K562 (cell line): ENCODE measurements around the gene GYS1. TPM values are rescaled to one million over a fixed set of nuclear protein-coding genes. Genes with fewer than 3 reads are reported as not detected.

ENCODE experiments used
- ATAC-seq: fragments of 200-7000 bp; cut with Tn5 transposase; 3 replicates; pipeline ENCODE4 v1.9.1; 2020; ENCODE audit warnings: moderate library complexity
- BruUV-seq: library from RNA; stranded (reverse); fragments of 400-500 nt; replicated peaks from 2 replicates; lab custom pipeline; 2021; lab: Mats Ljungman, UMichigan
- CTCF ChIA-PET: fragments of 300-600 bp; formaldehyde crosslinking; extraction: SDS; loops from one replicate; lab custom pipeline; 2021; ENCODE audit warnings: low intra/inter-chr PET ratio; lab: Yijun Ruan, JAX
- POLR2A ChIA-PET: fragments of 300-600, 350-650 bp; sonication (Branson Sonifier 250); formaldehyde crosslinking; extraction: SDS; loops from one replicate; lab custom pipeline; 2021; ENCODE audit warnings: antibody characterized with exemption, inconsistent platforms; lab: Yijun Ruan, JAX
- DNase-seq, 4 experiments: peaks; one replicate each; pipeline versions ENCODE4 v3.0.0 to v3.0.0-alpha.2; 2011 to 2018; ENCODE audit warnings: low spot score in 3 of 4, mixed read lengths in 3 of 4; ENCODE audit errors: extremely low read depth in 1 of 4
- FAIRE-seq: peaks from 2 replicates; lab custom pipeline; 2011; peaks lifted over from hg19 to GRCh38; lab: Jason Lieb, UNC
- H2AFZ ChIP-seq: 2 replicates; pipeline ENCODE4 v1.6.0; 2011; ENCODE audit warnings: low read depth, low read length, control low read depth, inconsistent platforms
- H3K27ac ChIP-seq: fragments of 200-600 bp; 3 replicates; pipeline ENCODE4 v1.8.0; 2011; ENCODE audit warnings: low read depth, mild to moderate bottlenecking, control low read depth, inconsistent platforms, low read length, moderate library complexity, mixed read lengths; ENCODE audit errors: extremely low read depth
- H3K27me3 ChIP-seq, 2 experiments: fragments of 300-600 bp in 1 of 2; 2 replicates in 1 of 2; 3 replicates in 1 of 2; pipeline versions ENCODE4 v1.6.0 to v1.8.0; 2011; ENCODE audit warnings: inconsistent platforms in 2 of 2, low read length in 2 of 2, mild to moderate bottlenecking in 1 of 2, mixed read lengths in 1 of 2, moderate library complexity in 1 of 2; ENCODE audit not compliant: control insufficient read depth in 2 of 2, insufficient read depth in 2 of 2
- H3K36me3 ChIP-seq: fragments of 300-600 bp; 3 replicates; pipeline ENCODE4 v1.8.0; 2011; ENCODE audit warnings: mild to moderate bottlenecking, low read length, inconsistent platforms; ENCODE audit not compliant: control insufficient read depth, insufficient read depth
- H3K4me1 ChIP-seq, 2 experiments: fragments of 200-600 bp in 1 of 2; replicated peaks in 1 of 2; 2 replicates in 1 of 2; 3 replicates in 1 of 2; pipeline versions ENCODE4 v1.5.1 to v1.8.0; 2011; ENCODE audit warnings: inconsistent platforms in 2 of 2, low read length in 2 of 2, mild to moderate bottlenecking in 1 of 2, mixed read lengths in 1 of 2, moderate library complexity in 1 of 2; ENCODE audit not compliant: control insufficient read depth in 2 of 2, insufficient read depth in 2 of 2
- H3K4me2 ChIP-seq: 2 replicates; pipeline ENCODE4 v1.6.1; 2011; ENCODE audit warnings: low read length, control low read depth, inconsistent platforms, mixed read lengths; ENCODE audit not compliant: insufficient read depth
- H3K4me3 ChIP-seq: fragments of 200-600 bp; sonication (generic), shearing (Covaris generic); 2 replicates; pipeline ENCODE4 v1.5.1; 2016; ENCODE audit warnings: control low read depth, inconsistent platforms
- H3K79me2 ChIP-seq: fragments of 200-600 bp; 3 replicates; pipeline ENCODE4 v1.8.0; 2011; ENCODE audit warnings: low read length, inconsistent platforms; ENCODE audit not compliant: control insufficient read depth, insufficient read depth
- H3K9ac ChIP-seq, 2 experiments: 2 replicates each; pipeline versions ENCODE4 v1.6.0 to v1.6.1; 2011; ENCODE audit warnings: low read depth in 2 of 2, low read length in 2 of 2, control low read depth in 1 of 2, inconsistent platforms in 1 of 2, mild to moderate bottlenecking in 1 of 2, mixed read lengths in 1 of 2; ENCODE audit not compliant: insufficient read depth in 1 of 2
- H3K9me1 ChIP-seq: one replicate; pipeline ENCODE4 v1.6.0; 2011; ENCODE audit warnings: inconsistent platforms, mild to moderate bottlenecking, low read length, moderate library complexity; ENCODE audit not compliant: control insufficient read depth, insufficient read depth
- H3K9me3 ChIP-seq: replicated peaks from 2 replicates; pipeline ENCODE4 v1.5.1; 2011; ENCODE audit warnings: low read depth, low read length, inconsistent platforms; ENCODE audit not compliant: control insufficient read depth, insufficient read depth
- H4K20me1 ChIP-seq: replicated peaks from 2 replicates; pipeline ENCODE4 v1.6.1; 2011; ENCODE audit warnings: low read length, inconsistent platforms, mixed read lengths; ENCODE audit not compliant: control insufficient read depth, insufficient read depth
- CTCF ChIP-seq, 3 experiments: IDR thresholded peaks in 2 of 3; conservative IDR thresholded peaks in 1 of 3; 2 replicates each; pipeline ENCODE4 v1.5.1; 2011 to 2012; ENCODE audit warnings: low read length in 3 of 3, mild to moderate bottlenecking in 3 of 3, control low read depth in 2 of 3, improper control_type of control experiment in 1 of 3, inconsistent platforms in 1 of 3, low read depth in 1 of 3, mixed read lengths in 1 of 3, moderate library complexity in 1 of 3; ENCODE audit not compliant: insufficient read depth in 2 of 3
- DLX4 ChIP-seq: fragments of 250-450 bp; sonication (Bioruptor Pico); IDR thresholded peaks from 2 replicates; pipeline ENCODE4 v1.6.1; 2021; ENCODE audit warnings: mild to moderate bottlenecking
- GABPA ChIP-seq: fragments of 200-800 bp; sonication (Bioruptor generic); conservative IDR thresholded peaks from 2 replicates; pipeline ENCODE4 v1.6.1; 2016; ENCODE audit warnings: low read depth, missing genetic modification characterization, missing compliant biosample characterization
- KDM2B ChIP-seq: fragments of 250-450 bp; sonication (Bioruptor Pico); IDR thresholded peaks from 2 replicates; pipeline ENCODE4 v1.8.0; 2021; ENCODE audit warnings: mild to moderate bottlenecking, moderate library complexity
- KLF10 ChIP-seq: fragments of 250-450 bp; sonication (Bioruptor Pico); IDR thresholded peaks from 2 replicates; pipeline ENCODE4 v1.6.1; 2021; ENCODE audit warnings: matching md5 sums
- RBFOX2 ChIP-seq: fragments of 200-400 bp; formaldehyde crosslinking; IDR thresholded peaks from 2 replicates; pipeline ENCODE4 v1.6.1; 2017; ENCODE audit warnings: low read depth, mild to moderate bottlenecking, low read length, moderate library complexity
- SP1 ChIP-seq: sonication (generic); formaldehyde crosslinking; IDR thresholded peaks from 2 replicates; pipeline ENCODE4 v1.8.1; 2022; ENCODE audit warnings: mild to moderate bottlenecking, missing genetic modification reagents
- SP2 ChIP-seq: IDR thresholded peaks from 2 replicates; pipeline ENCODE4 v1.6.1; 2011; ENCODE audit warnings: mild to moderate bottlenecking, low read depth, low read length, moderate library complexity; ENCODE audit not compliant: poor library complexity, severe bottlenecking; ENCODE audit errors: extremely low read depth
- STAG1 ChIP-seq: sonication (generic); formaldehyde crosslinking; IDR thresholded peaks from 2 replicates; pipeline ENCODE4 v1.5.0; 2020; ENCODE audit warnings: missing genetic modification reagents, borderline replicate concordance
- ZNF121 ChIP-seq: sonication (generic); formaldehyde crosslinking; conservative IDR thresholded peaks from 2 replicates; pipeline ENCODE4 v1.8.0; 2022; ENCODE audit warnings: missing genetic modification reagents
- ZNF586 ChIP-seq: fragments of 450-650 bp; formaldehyde crosslinking; conservative IDR thresholded peaks from 2 replicates; pipeline ENCODE4 v1.4.0; 2020; ENCODE audit warnings: mild to moderate bottlenecking, moderate library complexity
- WGBS: fragments of 100-300 bp; shearing (Covaris generic); methylation state at CpG from one replicate; pipeline ENCODE4 v1.1.6; 2016; ENCODE audit warnings: low coverage, mixed read lengths; ENCODE audit not compliant: insufficient coverage; ENCODE audit errors: missing lambda C conversion rate; 5-methylcytosine and 5-hydroxymethylcytosine counted together
- in situ Hi-C: fragments of 300-500 bp; cut with MboI; formaldehyde crosslinking; loops from 4 replicates; pipeline ENCODE4 v1.15.0; 2018; ENCODE audit warnings: inconsistent platforms, mixed read lengths
- intact Hi-C: fragments of 100-400 bp; cut with micrococcal nuclease; formaldehyde crosslinking; loops from 2 replicates; pipeline ENCODE4 v1.14.2; 2022
- polyA plus RNA-seq, 8 experiments: library from polyadenylated mRNA; depleted of rRNA in 4 of 8; stranded (reverse) in 5 of 8; unstranded in 3 of 8; fragments of >200 nt; fragmentation: Nextera tagmentation in 2 of 8; fragmentation: Illumina TruSeq in 1 of 8; extraction: Ambion mirVana in 2 of 8; extraction: Trizol in 1 of 8; gene quantifications; 2 replicates each; pipeline versions ENCODE4 v1.2.1 to v1.2.3, GENCODE V29; 2011 to 2014; ENCODE audit warnings: inconsistent platforms in 1 of 8, missing spikeins in 1 of 8
- total RNA-seq, 7 experiments: library from RNA; depleted of rRNA in 6 of 7; stranded (reverse); fragments of >200 nt in 6 of 7; fragmentation: Illumina TruSeq in 2 of 7; extraction: Trizol in 2 of 7; gene quantifications; 2 replicates each; pipeline versions ENCODE4 v1.2.1 to v1.2.3, GENCODE V29; 2011 to 2021; ENCODE audit warnings: low replicate concordance in 1 of 7

Gene GYS1
- total and polyA plus RNA-seq, 9 of the 15 experiments (the other 6 are each of a cell fraction or from before 2014, with no cell fraction given), result 1.9 to 31.1 (median 15.2) TPM

GRCh38 chr19:48988286-48988685 is 4.8 kb downstream of the GYS1 start:
- Histone ChIP-seq H3K4me3 (no peak overlapping the region), H3K27ac (no peak overlapping the region), H4K20me1 (no peaks in the 10 kb centered on the region), H3K9me1 (no peaks in the 10 kb centered on the region), H3K4me1 (peaks cover 5 to 26% of the 10 kb centered on the region in 2 experiments; a peak in 4 of 5 replicates), H3K79me2 (peaks cover 28% of the 10 kb centered on the region), H3K27me3 (no peaks in the 10 kb centered on the region), H3K9ac (no peak overlapping the region), H3K9me3 (no peaks in the 10 kb centered on the region), H2AFZ (no peak overlapping the region)
- BruUV-seq, result no TSS peak
- in situ Hi-C loops, result no loop called here
- ATAC-seq (no peak), FAIRE-seq (no peak)
- TF ChIP-seq SP1 (no peak), ZNF121 (CRISPR knock-in tag) (peak; percentile 43)
- TF ChIP-seq, all 486 proteins: peak for 1
- intact Hi-C loops, result no loop called here
- ChIA-PET POLR2A (no interaction called here), CTCF (no interaction called here)
- Histone ChIP-seq H3K36me3 (peaks cover 58% of the 10 kb centered on the region), H3K4me2 (no peak overlapping the region)
- WGBS, result 93% methylated on average over 6 of the region's 7 CpGs
- DNase-seq, result no peak

- Histone ChIP-seq H3K4me2 (no peak overlapping the region), H3K36me3 (peaks cover 67% of the 10 kb centered on the region), H3K4me3 (no peak overlapping the region), H3K9ac (peak overlapping the region in 1 of 2 experiments; percentile 65; a peak in 2 of 4 replicates), H3K9me3 (no peaks in the 10 kb centered on the region), H3K27me3 (no peaks in the 10 kb centered on the region), H2AFZ (no peak overlapping the region), H3K9me1 (no peaks in the 10 kb centered on the region), H3K4me1 (peaks cover 5 to 22% of the 10 kb centered on the region in 2 experiments; a peak in 4 of 5 replicates), H4K20me1 (no peaks in the 10 kb centered on the region), H3K79me2 (peaks cover 20% of the 10 kb centered on the region), H3K27ac (no peak overlapping the region)
- ATAC-seq (peak; percentile 28; the same call in 2 of the 3 replicates), FAIRE-seq (no peak), DNase-seq (no peak)
- ChIA-PET POLR2A (interaction anchor here (0.7 to 1.8 kb wide), 5 partner anchors 18 to 160 kb away, joined by 3 to 4 read pairs (median 3); no protein-coding TSS in a partner anchor), CTCF (no interaction called here)
- TF ChIP-seq STAG1, result no peak
- no peak for TF ChIP-seq KLF10 (CRISPR knock-in tag)
- no peak for TF ChIP-seq DLX4
- TF ChIP-seq SP2, result no peak
- peak; percentile 25; the same call in 1 of the 2 replicates for TF ChIP-seq RBFOX2
- peak in 1 of 3 experiments; percentile 13; a peak in 1 of 6 replicates for TF ChIP-seq CTCF (IDR thresholded peaks at IDR 0.05 in 2 of 3, conservative IDR thresholded peaks at IDR 0.05 in 1 of 3; ENCODE audit: insufficient read depth in 2 of 3, low read depth in 1 of 3, low read length in 3 of 3)
- TF ChIP-seq ZNF586 (CRISPR knock-in tag), result no peak
- TF ChIP-seq KDM2B, result no peak
- TF ChIP-seq GABPA, result no peak
- BruUV-seq, result no TSS peak
- in situ Hi-C loops (no loop called here), intact Hi-C loops (no loop called here)
- WGBS, result 54% methylated on average over 6 of the region's 7 CpGs
Observed at GRCh38 chr19:48987323-48987722, 5.8 kb downstream of the GYS1 start.
